Suprapubic skin (tissue), 4 donors: ENCODE results near the gene STOM. TPM values are rescaled to one million over a fixed set of nuclear protein-coding genes. Genes with fewer than 3 reads are reported as not detected.
A peak's percentile ranks its signal among the peaks of the same experiment; 100 is the strongest.

Source experiments
- DNase-seq, 2 donors: peaks; one replicate each; pipeline ENCODE4 v3.0.0-alpha.2; 2019; ENCODE audit warnings: low spot score in 2 of 2
- H3K27ac ChIP-seq: fragments of 200-600 bp; sonication (generic); one replicate; pipeline ENCODE4 v1.5.1; 2019
- H3K27me3 ChIP-seq: fragments of 200-600 bp; sonication (generic); one replicate; pipeline ENCODE4 v1.5.1; 2019
- H3K36me3 ChIP-seq: fragments of 200-600 bp; sonication (generic); one replicate; pipeline ENCODE4 v1.5.1; 2019
- H3K4me1 ChIP-seq: fragments of 200-600 bp; sonication (generic); one replicate; pipeline ENCODE4 v1.5.1; 2019
- H3K4me3 ChIP-seq: fragments of 200-600 bp; sonication (generic); one replicate; pipeline ENCODE4 v1.5.1; 2019; ENCODE audit warnings: mild to moderate bottlenecking
- H3K9me3 ChIP-seq: fragments of 200-600 bp; sonication (generic); one replicate; pipeline ENCODE4 v1.5.1; 2019
- CTCF ChIP-seq, 2 donors: fragments of 200-600 bp in 1 of 2; fragments of 450-650 bp in 1 of 2; sonication (generic) in 1 of 2; IDR thresholded peaks; one replicate each; pipeline ENCODE4 v1.5.1; 2016 to 2019; ENCODE audit warnings: antibody characterized with exemption in 2 of 2, mild to moderate bottlenecking in 1 of 2, moderate library complexity in 1 of 2
- EP300 ChIP-seq: sonication (generic); formaldehyde crosslinking; IDR thresholded peaks from one replicate; pipeline ENCODE4 v1.6.1; 2017; ENCODE audit warnings: antibody characterized with exemption
- POLR2A ChIP-seq, 2 donors: fragments of 450-650 bp; IDR thresholded peaks; one replicate each; pipeline ENCODE4 v1.6.1; 2017; ENCODE audit warnings: antibody characterized with exemption in 2 of 2, mild to moderate bottlenecking in 2 of 2, moderate library complexity in 2 of 2
- POLR2AphosphoS5 ChIP-seq, 3 donors: sonication (generic); formaldehyde crosslinking; IDR thresholded peaks; one replicate each; pipeline ENCODE4 v1.6.1; 2017; ENCODE audit warnings: antibody characterized with exemption in 3 of 3
- WGBS: methylation state at CpG from one replicate; pipeline ENCODE4 v1.1.5; 2018; 5-methylcytosine and 5-hydroxymethylcytosine counted together
- total RNA-seq, 4 donors: library from RNA; depleted of rRNA; stranded (reverse); fragments of >200 nt; gene quantifications; one replicate each; pipeline ENCODE4 v1.1.0, GENCODE V29; 2016

STOM gene
- total RNA-seq, 4 donors from 2014 or later = 166 to 238 (median 185) TPM

- WGBS = 75% methylated on average over 3 of the region's 3 CpGs
- Histone ChIP-seq H3K27me3 (no peaks in the 10 kb centered on the region), H3K27ac (peak overlapping the region; percentile 55), H3K36me3 (peaks cover 81% of the 10 kb centered on the region), H3K9me3 (no peaks in the 10 kb centered on the region), H3K4me3 (no peak overlapping the region), H3K4me1 (peaks cover 50% of the 10 kb centered on the region)
- TF ChIP-seq POLR2A (IDR thresholded peaks at IDR 0.05) = no peak
- no peak for TF ChIP-seq EP300
- no peak for TF ChIP-seq POLR2AphosphoS5 (IDR thresholded peaks at IDR 0.05)
- TF ChIP-seq CTCF (IDR thresholded peaks at IDR 0.05) = no peak
- DNase-seq = no peak
These were observed 38.5 kb downstream of the STOM start for GRCh38 chr9:121331549-121331948.

- no peak overlapping the region for H3K4me3 ChIP-seq
- 82% methylated on average over 8 of the region's 16 CpGs for WGBS
- H3K4me1 ChIP-seq = peaks cover 49% of the 10 kb centered on the region
- peak overlapping the region; percentile 56 for H3K27ac ChIP-seq
- H3K9me3 ChIP-seq = no peaks in the 10 kb centered on the region
- TF ChIP-seq CTCF (IDR thresholded peaks at IDR 0.05) (no peak), POLR2AphosphoS5 (IDR thresholded peaks at IDR 0.05) (no peak), POLR2A (IDR thresholded peaks at IDR 0.05) (no peak), EP300 (no peak)
- DNase-seq = no peak
- H3K27me3 ChIP-seq = no peaks in the 10 kb centered on the region
- H3K36me3 ChIP-seq = peaks cover 89% of the 10 kb centered on the region
These were observed 41.0 kb downstream of the STOM start for GRCh38 chr9:121328876-121329681.

- Histone ChIP-seq H3K27ac (peak overlapping the region; percentile 56), H3K9me3 (no peaks in the 10 kb centered on the region), H3K4me3 (no peak overlapping the region), H3K4me1 (peaks cover 51% of the 10 kb centered on the region), H3K27me3 (no peaks in the 10 kb centered on the region), H3K36me3 (peaks cover 89% of the 10 kb centered on the region)
- 75% methylated on average over 8 of the region's 8 CpGs for WGBS
- DNase-seq = no peak
- TF ChIP-seq CTCF (IDR thresholded peaks at IDR 0.05) (no peak), POLR2A (IDR thresholded peaks at IDR 0.05) (no peak), POLR2AphosphoS5 (IDR thresholded peaks at IDR 0.05) (no peak), EP300 (no peak)
These were observed 41.6 kb downstream of the STOM start for GRCh38 chr9:121328476-121328875.

- no peak overlapping the region for H3K4me3 ChIP-seq
These were observed 43.0 kb downstream of the STOM start for GRCh38 chr9:121326901-121327613.

More at GRCh38 chr9:121326901-121327613, 43.0 kb downstream of the STOM start:
- WGBS = 90% methylated on average over 7 of the region's 11 CpGs
- Histone ChIP-seq H3K27me3 (no peaks in the 10 kb centered on the region), H3K27ac (peak overlapping the region; percentile 88), H3K4me1 (peaks cover 62% of the 10 kb centered on the region), H3K36me3 (peaks cover 82% of the 10 kb centered on the region), H3K9me3 (no peaks in the 10 kb centered on the region)
- TF ChIP-seq CTCF (IDR thresholded peaks at IDR 0.05) = no peak
- TF ChIP-seq POLR2A (IDR thresholded peaks at IDR 0.05) = no peak
- no peak for TF ChIP-seq POLR2AphosphoS5 (IDR thresholded peaks at IDR 0.05)
- no peak for TF ChIP-seq EP300
- DNase-seq = no peak
